H1 (cell line): ENCODE results near the gene SLC26A6. TPM values are rescaled to one million over a fixed set of nuclear protein-coding genes. Genes with fewer than 3 reads are reported as not detected.

ENCODE experiments used
- CHD1 ChIP-seq: IDR thresholded peaks from 2 replicates; pipeline ENCODE4 v1.6.1; 2012; ENCODE audit warnings: low read depth, low read length, improper control_type of control experiment
- CHD7 ChIP-seq: fragments of 300-600 bp; sonication (generic); IDR thresholded peaks from 2 replicates; pipeline ENCODE4 v1.7.1; 2012; ENCODE audit warnings: low read length, moderate library complexity, mild to moderate bottlenecking, inconsistent platforms; ENCODE audit not compliant: insufficient replicate concordance
- HDAC2 ChIP-seq, 2 experiments: fragments of 300-600 bp in 1 of 2; sonication (generic) in 1 of 2; IDR thresholded peaks; 2 replicates each; pipeline ENCODE4 v1.6.1; 2011 to 2012; ENCODE audit warnings: low read depth in 2 of 2, low read length in 2 of 2, mild to moderate bottlenecking in 2 of 2, moderate library complexity in 2 of 2, borderline replicate concordance in 1 of 2, inconsistent platforms in 1 of 2
- SIX5 ChIP-seq: IDR thresholded peaks from 2 replicates; pipeline ENCODE4 v1.6.1; 2011; ENCODE audit warnings: mild to moderate bottlenecking, low read depth, low read length
- TAF1 ChIP-seq: IDR thresholded peaks from 2 replicates; pipeline ENCODE4 v1.6.1; 2011; ENCODE audit warnings: mild to moderate bottlenecking, low read depth, low read length
- polyA plus RNA-seq, 7 experiments: library from polyadenylated mRNA; depleted of rRNA in 3 of 7; stranded (reverse) in 5 of 7; unstranded in 2 of 7; fragments of >200 nt in 5 of 7; fragments of 200-250 nt in 2 of 7; gene quantifications; 1 replicate in 5 of 7; 2 replicates in 1 of 7; 4 replicates in 1 of 7; pipeline versions ENCODE4 v1.2.1 to v1.2.3, GENCODE V29; 2011 to 2013; ENCODE audit warnings: missing spikeins in 2 of 7, mixed read lengths in 2 of 7
- total RNA-seq: library from RNA; stranded (reverse); fragmentation: NEBNext Ultra II Directional; extraction: Animal tissue kit (Norgen Biotek cat#: 25700); gene quantifications from 2 replicates; pipeline ENCODE4 v1.2.1, GENCODE V29; 2021

Gene SLC26A6
- total and polyA plus RNA-seq, 2 of the 8 experiments (the other 6 are each of a cell fraction or from before 2014, with no cell fraction given): 50.4 to 58.0 TPM

GRCh38 chr3:48617559-48617958 lies 17.7 kb downstream of the SLC26A6 start (continued):
- TF ChIP-seq CHD7: no peak
- no peak for TF ChIP-seq HDAC2 (IDR thresholded peaks at IDR 0.05; ENCODE audit: borderline replicate concordance in 1 of 2, low read depth in 2 of 2, low read length in 2 of 2)
- TF ChIP-seq TAF1: no peak
- TF ChIP-seq CHD1: no peak
- TF ChIP-seq SIX5: no peak
